H9 (cell line): Measurements from ENCODE around the gene MYT1. TPM values are rescaled to one million over a fixed set of nuclear protein-coding genes. Genes with fewer than 3 reads are reported as not detected.

Experiments used
- DNase-seq: peaks from one replicate; pipeline ENCODE4 v3.0.0-alpha.2; 2017
- H2AFZ ChIP-seq: one replicate; pipeline ENCODE4 v1.6.1; 2013; ENCODE audit warnings: mild to moderate bottlenecking, low read length, control low read depth, moderate library complexity
- H2AK5ac ChIP-seq: 2 replicates; pipeline ENCODE4 v1.6.1; 2013; ENCODE audit warnings: low read length, control low read depth, mixed read lengths; ENCODE audit not compliant: insufficient read length
- H2BK120ac ChIP-seq: one replicate; pipeline ENCODE4 v1.6.1; 2013; ENCODE audit warnings: low read depth, mild to moderate bottlenecking, low read length, control low read depth, inconsistent platforms; ENCODE audit not compliant: poor library complexity, severe bottlenecking
- H2BK12ac ChIP-seq: 2 replicates; pipeline ENCODE4 v1.6.1; 2013; ENCODE audit warnings: low read length, control low read depth, mixed read lengths, low read depth; ENCODE audit not compliant: insufficient read length
- H2BK15ac ChIP-seq: 2 replicates; pipeline ENCODE4 v1.6.1; 2013; ENCODE audit warnings: low read depth, low read length, control low read depth
- H2BK20ac ChIP-seq: one replicate; pipeline ENCODE4 v1.6.1; 2013; ENCODE audit warnings: low read depth, mild to moderate bottlenecking, low read length, control low read depth, inconsistent platforms; ENCODE audit not compliant: poor library complexity, severe bottlenecking
- H2BK5ac ChIP-seq: 2 replicates; pipeline ENCODE4 v1.6.1; 2013; ENCODE audit warnings: low read length, control low read depth, mixed read lengths; ENCODE audit not compliant: insufficient read length
- H3K14ac ChIP-seq: 2 replicates; pipeline ENCODE4 v1.6.1; 2013; ENCODE audit warnings: low read length, control low read depth; ENCODE audit not compliant: insufficient read depth
- H3K18ac ChIP-seq: 2 replicates; pipeline ENCODE4 v1.6.1; 2013; ENCODE audit warnings: low read depth, mild to moderate bottlenecking, mixed read lengths, low read length, control low read depth; ENCODE audit not compliant: insufficient read length
- H3K23ac ChIP-seq: 2 replicates; pipeline ENCODE4 v1.6.1; 2013; ENCODE audit warnings: low read length, control low read depth, mixed read lengths, low read depth; ENCODE audit not compliant: insufficient read length
- H3K23me2 ChIP-seq: 2 replicates; pipeline ENCODE4 v1.6.1; 2013; ENCODE audit warnings: low read depth, mild to moderate bottlenecking, mixed read lengths, low read length, control low read depth; ENCODE audit not compliant: insufficient read length, poor library complexity, severe bottlenecking
- H3K27ac ChIP-seq: 2 replicates; pipeline ENCODE4 v1.5.1; 2013; ENCODE audit warnings: low read length, control low read depth, mixed read lengths, low read depth; ENCODE audit not compliant: insufficient read length
- H3K27me3 ChIP-seq: 2 replicates; pipeline ENCODE4 v1.6.1; 2013; ENCODE audit warnings: low read length, control low read depth, inconsistent platforms; ENCODE audit not compliant: insufficient read depth
- H3K4ac ChIP-seq: 2 replicates; pipeline ENCODE4 v1.6.1; 2013; ENCODE audit warnings: low read depth, mild to moderate bottlenecking, control low read depth, inconsistent platforms, low read length, moderate library complexity
- H3K4me1 ChIP-seq: 2 replicates; pipeline ENCODE4 v1.6.1; 2013; ENCODE audit warnings: low read length, control low read depth, inconsistent platforms; ENCODE audit not compliant: insufficient read depth
- H3K4me2 ChIP-seq: 2 replicates; pipeline ENCODE4 v1.6.1; 2013; ENCODE audit warnings: low read length, control low read depth, mixed read lengths; ENCODE audit not compliant: insufficient read length, insufficient read depth
- H3K56ac ChIP-seq: 2 replicates; pipeline ENCODE4 v1.6.1; 2013; ENCODE audit warnings: low read depth, mild to moderate bottlenecking, mixed read lengths, low read length, control low read depth; ENCODE audit not compliant: insufficient read length
- H3K79me1 ChIP-seq: 2 replicates; pipeline ENCODE4 v1.6.1; 2013; ENCODE audit warnings: low read depth, mild to moderate bottlenecking, moderate library complexity, low read length, control low read depth, inconsistent platforms; ENCODE audit not compliant: insufficient read depth, poor library complexity, severe bottlenecking
- H3K79me2 ChIP-seq: 2 replicates; pipeline ENCODE4 v1.6.1; 2013; ENCODE audit warnings: low read length, control low read depth, inconsistent platforms; ENCODE audit not compliant: insufficient read depth
- H3K9ac ChIP-seq: 2 replicates; pipeline ENCODE4 v1.6.1; 2013; ENCODE audit warnings: low read length, control low read depth, mixed read lengths; ENCODE audit not compliant: insufficient read length; ENCODE audit errors: extremely low read depth
- H3K9me3 ChIP-seq: one replicate; pipeline ENCODE4 v1.6.1; 2013; ENCODE audit warnings: low read depth, low read length, inconsistent platforms; ENCODE audit not compliant: control insufficient read depth
- H3T11ph ChIP-seq: one replicate; pipeline ENCODE4 v1.6.1; 2013; ENCODE audit warnings: mild to moderate bottlenecking, low read length, control low read depth, inconsistent platforms
- H4K20me1 ChIP-seq: one replicate; pipeline ENCODE4 v1.6.1; 2013; ENCODE audit not compliant: control insufficient read depth, insufficient read length, insufficient read depth
- H4K5ac ChIP-seq: 2 replicates; pipeline ENCODE4 v1.6.1; 2013; ENCODE audit warnings: low read depth, mild to moderate bottlenecking, mixed read lengths, low read length, control low read depth; ENCODE audit not compliant: insufficient read length
- H4K8ac ChIP-seq: replicated peaks from 2 replicates; pipeline ENCODE4 v1.6.1; 2013; ENCODE audit warnings: low read length, control low read depth, mixed read lengths, low read depth; ENCODE audit not compliant: insufficient read length
- H4K91ac ChIP-seq: 2 replicates; pipeline ENCODE4 v1.6.1; 2013; ENCODE audit warnings: low read depth, mild to moderate bottlenecking, moderate library complexity, mixed read lengths, low read length, control low read depth; ENCODE audit not compliant: insufficient read length
- H3K27ac Mint-ChIP-seq, 3 experiments: 2 replicates in 2 of 3; 3 replicates in 1 of 3; pipeline ENCODE4 v1.8.0; 2020 to 2021; ENCODE audit warnings: mixed read lengths in 3 of 3, mild to moderate bottlenecking in 1 of 3, moderate library complexity in 1 of 3
- H3K27me3 Mint-ChIP-seq: 2 replicates; pipeline ENCODE4 v1.8.0; 2021; ENCODE audit warnings: low read depth, mild to moderate bottlenecking, moderate library complexity, mixed read lengths
- H3K36me3 Mint-ChIP-seq, 3 experiments: 2 replicates in 2 of 3; 3 replicates in 1 of 3; pipeline ENCODE4 v1.8.0; 2020 to 2021; ENCODE audit warnings: low read depth in 3 of 3, mixed read lengths in 3 of 3; ENCODE audit not compliant: insufficient read depth in 1 of 3
- H3K4me1 Mint-ChIP-seq, 2 experiments: 2 replicates each; pipeline ENCODE4 v1.8.0; 2020; ENCODE audit warnings: mixed read lengths in 2 of 2
- H3K4me3 Mint-ChIP-seq, 2 experiments: 2 replicates in 1 of 2; 3 replicates in 1 of 2; pipeline ENCODE4 v1.8.0; 2020 to 2021; ENCODE audit warnings: mild to moderate bottlenecking in 2 of 2, mixed read lengths in 2 of 2, moderate library complexity in 1 of 2
- H3K9me3 Mint-ChIP-seq, 2 experiments: 2 replicates in 1 of 2; 3 replicates in 1 of 2; pipeline ENCODE4 v1.8.0; 2020; ENCODE audit warnings: mild to moderate bottlenecking in 2 of 2, mixed read lengths in 2 of 2, moderate library complexity in 1 of 2
- CTCF ChIP-seq: fragments of 200-600 bp; sonication (generic); conservative IDR thresholded peaks from 3 replicates; pipeline ENCODE4 v1.8.0; 2021; ENCODE audit warnings: antibody characterized with exemption, mild to moderate bottlenecking
- WGBS: extraction: QIAGEN DNeasy Blood & Tissue Kit; methylation state at CpG from one replicate; pipeline ENCODE4 v1.1.7; 2013; ENCODE audit warnings: missing lambda C conversion rate, low lambda C conversion rate, mixed read lengths; ENCODE audit not compliant: insufficient read length; ENCODE audit errors: extremely low coverage; 5-methylcytosine and 5-hydroxymethylcytosine counted together
- total RNA-seq: library from RNA; stranded (reverse); gene quantifications from 2 replicates; pipeline ENCODE4 v1.2.1, GENCODE V29; 2021

The MYT1 gene
- total RNA-seq, 1 experiment from 2014 or later: 0.79 TPM

- no peak overlapping the region for H3K14ac ChIP-seq
- H3K27me3 ChIP-seq: no peaks in the 10 kb centered on the region
- H2BK120ac ChIP-seq: no peak overlapping the region
- Mint-ChIP-seq H3K4me1 (peaks cover 0 to 7% of the 10 kb centered on the region in 2 experiments; a peak in 2 of 4 replicates), H3K9me3 (peaks cover 33 to 40% of the 10 kb centered on the region in 2 experiments), H3K27ac (no peak overlapping the region), H3K36me3 (peaks cover 6 to 35% (median 14%) of the 10 kb centered on the region in 3 experiments; a peak in 5 of 7 replicates), H3K4me3 (no peak overlapping the region), H3K27me3 (peaks cover 12% of the 10 kb centered on the region)
- H3K79me2 ChIP-seq: no peaks in the 10 kb centered on the region
- H3K23me2 ChIP-seq: no peaks in the 10 kb centered on the region
- H2BK12ac ChIP-seq: no peak overlapping the region
- H2BK15ac ChIP-seq: no peak overlapping the region
- no peak overlapping the region for H4K91ac ChIP-seq
- H4K5ac ChIP-seq: no peak overlapping the region
- no peaks in the 10 kb centered on the region for H3K9me3 ChIP-seq
- no peak overlapping the region for H3K9ac ChIP-seq
- H3K27ac ChIP-seq: no peak overlapping the region
- no peaks in the 10 kb centered on the region for H3K4me1 ChIP-seq
- DNase-seq: no peak
- H2BK5ac ChIP-seq: no peak overlapping the region
- no peaks in the 10 kb centered on the region for H3K79me1 ChIP-seq
- H3K18ac ChIP-seq: no peak overlapping the region
- H3T11ph ChIP-seq: no peak overlapping the region
- no peak overlapping the region for H3K4ac ChIP-seq
- H3K4me2 ChIP-seq: no peak overlapping the region
- H2BK20ac ChIP-seq: no peak overlapping the region
- TF ChIP-seq CTCF: no peak
- no peak overlapping the region for H3K23ac ChIP-seq
- H2AK5ac ChIP-seq: no peak overlapping the region
- H4K8ac ChIP-seq: no peak overlapping the region
- no CpG with 5 or more reads among the region's 11 CpGs for WGBS
- no peak overlapping the region for H3K56ac ChIP-seq
- H4K20me1 ChIP-seq: no peaks in the 10 kb centered on the region
- no peak overlapping the region for H2AFZ ChIP-seq
Measured at GRCh38 chr20:64238115-64238825, 74.0 kb downstream of the MYT1 start.
